ENCODE results near the gene LIX1.

GRCh38 chr5:97047076-97047475 is 95.3 kb downstream of the LIX1 start:
- no peak for TF ChIP-seq POLR2A (IDR thresholded peaks at IDR 0.05)
- no peak for TF ChIP-seq CTCF (IDR thresholded peaks at IDR 0.05)
